Naive thymus-derived CD4-positive, alpha-beta T cell (primary cell): Measurements from ENCODE around the gene FIZ1. TPM values are rescaled to one million over a fixed set of nuclear protein-coding genes. Genes with fewer than 3 reads are reported as not detected.

Source experiments
- ATAC-seq: fragments of 150-1000 bp; cut with Tn5 transposase; 2 replicates; pipeline ENCODE4 v1.10.0; 2021; ENCODE audit warnings: mild to moderate bottlenecking, moderate library complexity
- CTCF ChIA-PET: fragments of 350-600 bp; sonication (Branson Sonifier 250); formaldehyde crosslinking; loops from one replicate; lab custom pipeline; 2021; ENCODE audit warnings: antibody characterized with exemption; lab: Charles Lee
- POLR2A ChIA-PET: fragments of 350-600 bp; sonication (Branson Sonifier 250); formaldehyde crosslinking; loops from one replicate; lab custom pipeline; 2021; ENCODE audit warnings: antibody characterized with exemption, inconsistent platforms; lab: Charles Lee
- DNase-seq, 9 donors: peaks; one replicate each; pipeline versions ENCODE4 v3.0.0 to v3.0.0-alpha.2; 2020 to 2022; ENCODE audit warnings: mixed read lengths in 1 of 9
- H3K27ac ChIP-seq: one replicate; pipeline ENCODE4 v1.7.0; 2013; ENCODE audit warnings: mild to moderate bottlenecking, low read depth, low read length, moderate library complexity
- H3K27me3 ChIP-seq, 2 donors: one replicate each; pipeline ENCODE4 v1.7.0; 2013; ENCODE audit warnings: low read length in 2 of 2, mild to moderate bottlenecking in 2 of 2, moderate library complexity in 2 of 2; ENCODE audit not compliant: control insufficient read depth in 2 of 2, insufficient read depth in 2 of 2
- H3K36me3 ChIP-seq, 3 experiments: 1 replicate in 2 of 3; 2 replicates in 1 of 3; pipeline ENCODE4 v1.7.0; 2013; ENCODE audit warnings: low read length in 3 of 3, mild to moderate bottlenecking in 3 of 3, moderate library complexity in 1 of 3; ENCODE audit not compliant: insufficient read depth in 3 of 3, control insufficient read depth in 2 of 3
- H3K4me1 ChIP-seq, 2 donors: one replicate each; pipeline ENCODE4 v1.7.0; 2013; ENCODE audit warnings: low read length in 2 of 2, mild to moderate bottlenecking in 2 of 2, moderate library complexity in 1 of 2; ENCODE audit not compliant: control insufficient read depth in 2 of 2, insufficient read depth in 2 of 2
- H3K4me3 ChIP-seq: 2 replicates; pipeline ENCODE4 v1.7.0; 2013; ENCODE audit warnings: mild to moderate bottlenecking, low read length
- H3K9me3 ChIP-seq, 3 experiments: 1 replicate in 2 of 3; 2 replicates in 1 of 3; pipeline ENCODE4 v1.7.0; 2013; ENCODE audit warnings: low read length in 3 of 3; ENCODE audit not compliant: control insufficient read depth in 2 of 3
- H3K27ac Mint-ChIP-seq, 9 donors: one replicate each; pipeline ENCODE4 v1.8.0; 2020 to 2022; ENCODE audit warnings: mixed read lengths in 9 of 9, mild to moderate bottlenecking in 8 of 9, moderate library complexity in 5 of 9, inconsistent platforms in 2 of 9
- H3K27me3 Mint-ChIP-seq, 5 donors: one replicate each; pipeline ENCODE4 v1.8.0; 2021 to 2022; ENCODE audit warnings: mixed read lengths in 5 of 5, mild to moderate bottlenecking in 1 of 5
- H3K36me3 Mint-ChIP-seq, 5 donors: one replicate each; pipeline ENCODE4 v1.8.0; 2020 to 2022; ENCODE audit warnings: mixed read lengths in 5 of 5, mild to moderate bottlenecking in 3 of 5, inconsistent platforms in 1 of 5
- H3K4me1 Mint-ChIP-seq, 7 donors: one replicate each; pipeline ENCODE4 v1.8.0; 2020 to 2022; ENCODE audit warnings: mixed read lengths in 7 of 7, mild to moderate bottlenecking in 3 of 7, inconsistent platforms in 1 of 7
- H3K4me3 Mint-ChIP-seq, 10 donors: one replicate each; pipeline ENCODE4 v1.8.0; 2020 to 2022; ENCODE audit warnings: mild to moderate bottlenecking in 10 of 10, mixed read lengths in 10 of 10, moderate library complexity in 6 of 10, inconsistent platforms in 2 of 10
- H3K9me3 Mint-ChIP-seq, 11 donors: one replicate each; pipeline ENCODE4 v1.8.0; 2020 to 2022; ENCODE audit warnings: mixed read lengths in 11 of 11, mild to moderate bottlenecking in 4 of 11, inconsistent platforms in 1 of 11, moderate library complexity in 1 of 11
- intact Hi-C, 2 donors: fragments of 100-400 bp; cut with micrococcal nuclease; formaldehyde crosslinking; loops; one replicate each; pipeline ENCODE4 v1.15.1; 2023
- polyA plus RNA-seq, 2 donors: library from polyadenylated mRNA; unstranded; fragments of 300-500 nt; fragmentation: Illumina TruSeq; gene quantifications; one replicate each; pipeline ENCODE4 v1.2.3, GENCODE V29; 2021
- total RNA-seq, 6 experiments: library from RNA in 5 of 6; stranded (reverse) in 5 of 6; gene quantifications; 1 replicate in 5 of 6; 2 replicates in 1 of 6; pipeline ENCODE4 v1.2.3 and lab custom pipeline; 2021 to 2026

The FIZ1 gene
- total and polyA plus RNA-seq, 7 experiments from 2014 or later = 3.3 to 32.0 (median 10.6) TPM

- CTCF ChIA-PET = interaction anchor here (0.7 to 1.7 kb wide), 2 partner anchors 12 to 227 kb away, joined by 4 to 8 read pairs; partner anchors contain the start of gene ZNF865
- Histone ChIP-seq H3K4me3 (no peak overlapping the region), H3K27me3 (no peaks in the 10 kb centered on the region), H3K36me3 (peaks cover 0 to 38% (median 4%) of the 10 kb centered on the region in 3 experiments), H3K27ac (no peak overlapping the region), H3K9me3 (no peaks in the 10 kb centered on the region), H3K4me1 (peaks cover 0 to 15% of the 10 kb centered on the region in 2 donors)
- POLR2A ChIA-PET = interaction anchor here (0.6 to 1.0 kb wide), 3 partner anchors 8 to 61 kb away, joined by 3 read pairs; no protein-coding TSS in a partner anchor
- Mint-ChIP-seq H3K9me3 (no peaks in the 10 kb centered on the region), H3K36me3 (peaks cover 0 to 13% (median 10%) of the 10 kb centered on the region in 5 donors), H3K4me3 (peak overlapping the region in 1 of 10 donors; percentile 43), H3K27ac (peak overlapping the region in 5 of 9 donors; percentile 25 to 86 (median 52)), H3K27me3 (no peaks in the 10 kb centered on the region), H3K4me1 (peaks cover 8 to 28% (median 24%) of the 10 kb centered on the region in 7 donors)
- intact Hi-C loops = no loop called here
- ATAC-seq = no peak
- no peak for DNase-seq
Measured at GRCh38 chr19:55618426-55618825, 19.1 kb upstream of the FIZ1 start.

GRCh38 chr19:55617426-55617825 is 18.1 kb upstream of the FIZ1 start:
- Mint-ChIP-seq H3K4me1 (peaks cover 10 to 27% (median 24%) of the 10 kb centered on the region in 7 donors), H3K4me3 (no peak overlapping the region), H3K36me3 (peaks cover 0 to 13% (median 10%) of the 10 kb centered on the region in 5 donors), H3K27me3 (no peaks in the 10 kb centered on the region), H3K9me3 (no peaks in the 10 kb centered on the region), H3K27ac (peak overlapping the region in 3 of 9 donors; percentile 25 to 49 (median 46))
- ATAC-seq (no peak), DNase-seq (no peak)
- Histone ChIP-seq H3K4me1 (peaks cover 0 to 14% of the 10 kb centered on the region in 2 donors), H3K36me3 (peaks cover 0 to 45% (median 7%) of the 10 kb centered on the region in 3 experiments), H3K27me3 (no peaks in the 10 kb centered on the region), H3K4me3 (no peak overlapping the region), H3K27ac (no peak overlapping the region), H3K9me3 (no peaks in the 10 kb centered on the region)
- POLR2A ChIA-PET = no interaction called here
- CTCF ChIA-PET = interaction anchor here (1.7 kb wide), 1 partner anchor 11 kb away, joined by 8 read pairs; the partner anchor contains the start of gene ZNF865
- intact Hi-C loops = no loop called here

GRCh38 chr19:55616395-55616875 is 17.1 kb upstream of the FIZ1 start:
- H3K4me1 ChIP-seq = peaks cover 0 to 14% of the 10 kb centered on the region in 2 donors
- H3K4me3 ChIP-seq = no peak overlapping the region
- H3K27me3 ChIP-seq = no peaks in the 10 kb centered on the region
- no peak overlapping the region for H3K27ac ChIP-seq
- Mint-ChIP-seq H3K4me1 (peaks cover 10 to 35% (median 31%) of the 10 kb centered on the region in 7 donors), H3K27me3 (no peaks in the 10 kb centered on the region), H3K27ac (peak overlapping the region in 1 of 9 donors; percentile 19), H3K4me3 (no peak overlapping the region), H3K9me3 (no peaks in the 10 kb centered on the region), H3K36me3 (peaks cover 0 to 13% (median 10%) of the 10 kb centered on the region in 5 donors)
- ChIA-PET POLR2A (no interaction called here), CTCF (no interaction called here)
- intact Hi-C loops = no loop called here
- H3K9me3 ChIP-seq = no peaks in the 10 kb centered on the region
- peaks cover 0 to 43% (median 7%) of the 10 kb centered on the region in 3 experiments for H3K36me3 ChIP-seq
- DNase-seq = no peak
- no peak for ATAC-seq

- H3K9me3 Mint-ChIP-seq = no peaks in the 10 kb centered on the region
- ATAC-seq = no peak
- Histone ChIP-seq H3K4me1 (peaks cover 0 to 7% of the 10 kb centered on the region in 2 donors), H3K9me3 (no peaks in the 10 kb centered on the region), H3K27me3 (no peaks in the 10 kb centered on the region), H3K36me3 (peaks cover 0 to 42% (median 7%) of the 10 kb centered on the region in 3 experiments), H3K4me3 (no peak overlapping the region), H3K27ac (no peak overlapping the region)
- H3K36me3 Mint-ChIP-seq = peaks cover 0 to 13% (median 8%) of the 10 kb centered on the region in 5 donors
- H3K27ac Mint-ChIP-seq = no peak overlapping the region
- DNase-seq = no peak
- H3K27me3 Mint-ChIP-seq = no peaks in the 10 kb centered on the region
- no peak overlapping the region for H3K4me3 Mint-ChIP-seq
- POLR2A ChIA-PET = no interaction called here
- peaks cover 13 to 35% (median 31%) of the 10 kb centered on the region in 7 donors for H3K4me1 Mint-ChIP-seq
- intact Hi-C loops = no loop called here
- CTCF ChIA-PET = no interaction called here
Measured at GRCh38 chr19:55615543-55616394, 16.5 kb upstream of the FIZ1 start.

GRCh38 chr19:55614711-55615542 is 15.6 kb upstream of the FIZ1 start:
- ATAC-seq = no peak
- Histone ChIP-seq H3K36me3 (peaks cover 0 to 48% (median 7%) of the 10 kb centered on the region in 3 experiments), H3K4me3 (no peak overlapping the region), H3K9me3 (no peaks in the 10 kb centered on the region), H3K27ac (no peak overlapping the region), H3K4me1 (no peaks in the 10 kb centered on the region), H3K27me3 (no peaks in the 10 kb centered on the region)
- ChIA-PET CTCF (no interaction called here), POLR2A (no interaction called here)
- H3K9me3 Mint-ChIP-seq = no peaks in the 10 kb centered on the region
- intact Hi-C loops = no loop called here
- H3K4me1 Mint-ChIP-seq = peaks cover 12 to 33% (median 27%) of the 10 kb centered on the region in 7 donors
- H3K27me3 Mint-ChIP-seq = no peaks in the 10 kb centered on the region
- H3K27ac Mint-ChIP-seq = no peak overlapping the region
- DNase-seq = no peak
- H3K4me3 Mint-ChIP-seq = no peak overlapping the region
- H3K36me3 Mint-ChIP-seq = peaks cover 0 to 13% (median 1%) of the 10 kb centered on the region in 5 donors

- H3K4me1 ChIP-seq = no peaks in the 10 kb centered on the region
- peaks cover 0 to 19% (median 6%) of the 10 kb centered on the region in 5 donors for H3K36me3 Mint-ChIP-seq
- H3K9me3 Mint-ChIP-seq = no peaks in the 10 kb centered on the region
- no peaks in the 10 kb centered on the region for H3K27me3 Mint-ChIP-seq
- peaks cover 0 to 56% (median 7%) of the 10 kb centered on the region in 3 experiments for H3K36me3 ChIP-seq
- intact Hi-C loops = no loop called here
- peaks cover 14 to 35% (median 28%) of the 10 kb centered on the region in 7 donors for H3K4me1 Mint-ChIP-seq
- ATAC-seq = no peak
- no peaks in the 10 kb centered on the region for H3K27me3 ChIP-seq
- H3K27ac Mint-ChIP-seq = no peak overlapping the region
- no peak overlapping the region for H3K4me3 ChIP-seq
- CTCF ChIA-PET = no interaction called here
- DNase-seq = no peak
- H3K27ac ChIP-seq = no peak overlapping the region
- H3K9me3 ChIP-seq = no peaks in the 10 kb centered on the region
- no peak overlapping the region for H3K4me3 Mint-ChIP-seq
- POLR2A ChIA-PET = no interaction called here
Measured at GRCh38 chr19:55613930-55614710, 14.8 kb upstream of the FIZ1 start.
